Keratinocyte (primary cell): ENCODE results near the gene RPL32. TPM values are rescaled to one million over a fixed set of nuclear protein-coding genes. Genes with fewer than 3 reads are reported as not detected.

ENCODE experiments used
- DNase-seq: peaks from one replicate; pipeline ENCODE4 v3.0.0-alpha.2; 2011; ENCODE audit warnings: low read depth, missing footprints, low spot score
- FAIRE-seq: peaks from 2 replicates; lab custom pipeline; 2011; peaks lifted over from hg19 to GRCh38; lab: Jason Lieb, UNC
- H2AFZ ChIP-seq: 2 replicates; pipeline ENCODE4 v1.6.0; 2012; ENCODE audit warnings: low read length, control low read depth, inconsistent platforms; ENCODE audit not compliant: control insufficient read depth
- H3K27ac ChIP-seq: 2 replicates; pipeline ENCODE4 v1.5.1; 2011; ENCODE audit warnings: low read length; ENCODE audit not compliant: control insufficient read depth, insufficient read depth
- H3K27me3 ChIP-seq: 3 replicates; pipeline ENCODE4 v1.6.0; 2011; ENCODE audit warnings: low read length; ENCODE audit not compliant: control insufficient read depth, insufficient read depth; ENCODE audit errors: extremely low read depth
- H3K36me3 ChIP-seq, 2 experiments: 2 replicates in 1 of 2; 3 replicates in 1 of 2; pipeline ENCODE4 v1.5.1; 2011; ENCODE audit warnings: low read length in 2 of 2, mild to moderate bottlenecking in 1 of 2; ENCODE audit not compliant: control insufficient read depth in 2 of 2, insufficient read depth in 2 of 2; ENCODE audit errors: extremely low read depth in 1 of 2
- H3K4me1 ChIP-seq: 3 replicates; pipeline ENCODE4 v1.5.1; 2011; ENCODE audit warnings: low read length; ENCODE audit not compliant: control insufficient read depth, insufficient read depth; ENCODE audit errors: extremely low read depth
- H3K4me2 ChIP-seq: 3 replicates; pipeline ENCODE4 v1.6.0; 2011; ENCODE audit warnings: low read depth, low read length; ENCODE audit not compliant: control insufficient read depth, insufficient read depth; ENCODE audit errors: extremely low read depth
- H3K4me3 ChIP-seq, 3 experiments: fragments of 200-600 bp in 1 of 3; sonication (generic) in 1 of 3; 2 replicates in 2 of 3; 3 replicates in 1 of 3; pipeline ENCODE4 v1.5.1; 2011 to 2016; ENCODE audit warnings: low read length in 3 of 3, mild to moderate bottlenecking in 3 of 3, control low read depth in 2 of 3, inconsistent platforms in 1 of 3, low read depth in 1 of 3, mixed read lengths in 1 of 3, mixed run types in 1 of 3, moderate library complexity in 1 of 3; ENCODE audit not compliant: control insufficient read depth in 2 of 3, insufficient read depth in 2 of 3; ENCODE audit errors: extremely low read depth in 1 of 3
- H3K79me2 ChIP-seq: 2 replicates; pipeline ENCODE4 v1.6.0; 2012; ENCODE audit warnings: low read length; ENCODE audit not compliant: control insufficient read depth, insufficient read depth
- H3K9ac ChIP-seq: 3 replicates; pipeline ENCODE4 v1.6.0; 2011; ENCODE audit warnings: low read length; ENCODE audit not compliant: control insufficient read depth, insufficient read depth; ENCODE audit errors: extremely low read depth
- H3K9me1 ChIP-seq: 3 replicates; pipeline ENCODE4 v1.6.0; 2011; ENCODE audit warnings: low read length; ENCODE audit not compliant: control insufficient read depth, insufficient read depth; ENCODE audit errors: extremely low read depth
- H3K9me3 ChIP-seq: 2 replicates; pipeline ENCODE4 v1.5.1; 2012; ENCODE audit warnings: low read depth, low read length; ENCODE audit not compliant: control insufficient read depth
- H4K20me1 ChIP-seq: 3 replicates; pipeline ENCODE4 v1.6.0; 2011; ENCODE audit warnings: low read length; ENCODE audit not compliant: control insufficient read depth, insufficient read depth; ENCODE audit errors: extremely low read depth
- EZH2 ChIP-seq: IDR thresholded peaks from one replicate; pipeline ENCODE4 v1.6.1; 2012; ENCODE audit warnings: inconsistent platforms, mild to moderate bottlenecking, low read length, moderate library complexity
- dilution Hi-C: fragments of 300-500 bp; cut with MboI; formaldehyde crosslinking; loops from one replicate; pipeline ENCODE4 v1.7.0; 2020; ENCODE audit warnings: low sequenced_read_pairs; ENCODE audit not compliant: extremely low pct_ligation_motif_present
- polyA plus RNA-seq, 5 experiments: library from polyadenylated mRNA; depleted of rRNA in 3 of 5; stranded (reverse) in 3 of 5; stranded (forward) in 1 of 5; unstranded in 1 of 5; fragments of >200 nt; gene quantifications; 1 replicate in 1 of 5; 2 replicates in 3 of 5; 3 replicates in 1 of 5; pipeline versions ENCODE4 v1.2.1 to v1.2.3, GENCODE V29; 2011 to 2012; ENCODE audit warnings: missing spikeins in 2 of 5, low read depth in 1 of 5, low replicate concordance in 1 of 5
- small RNA-seq, 3 experiments: library from RNA; depleted of rRNA; stranded (forward); fragments of <200 nt; gene quantifications; one replicate each; pipeline ENCODE3, GENCODE V24; 2012; ENCODE audit warnings: low read depth in 3 of 3, low replicate concordance in 1 of 3; ENCODE audit not compliant: insufficient read length in 3 of 3
- TF ChIP-seq, protein P1 (sequence below), 3 experiments: IDR thresholded peaks in 1 of 3; conservative IDR thresholded peaks in 1 of 3; optimal IDR thresholded peaks in 1 of 3; 2 replicates in 2 of 3; 3 replicates in 1 of 3; pipeline versions ENCODE3 to v1.5.1; 2011; ENCODE audit warnings: low read length in 3 of 3, mild to moderate bottlenecking in 3 of 3, moderate library complexity in 2 of 3, control low read depth in 1 of 3, inconsistent platforms in 1 of 3; ENCODE audit not compliant: insufficient read depth in 2 of 3; ENCODE audit errors: extremely low read depth in 1 of 3

The RPL32 gene
- polyA plus RNA-seq, 1 donor (not counting 4 experiments of a cell fraction or from before 2014, with no cell fraction given), result 2,534 TPM

DNA sequence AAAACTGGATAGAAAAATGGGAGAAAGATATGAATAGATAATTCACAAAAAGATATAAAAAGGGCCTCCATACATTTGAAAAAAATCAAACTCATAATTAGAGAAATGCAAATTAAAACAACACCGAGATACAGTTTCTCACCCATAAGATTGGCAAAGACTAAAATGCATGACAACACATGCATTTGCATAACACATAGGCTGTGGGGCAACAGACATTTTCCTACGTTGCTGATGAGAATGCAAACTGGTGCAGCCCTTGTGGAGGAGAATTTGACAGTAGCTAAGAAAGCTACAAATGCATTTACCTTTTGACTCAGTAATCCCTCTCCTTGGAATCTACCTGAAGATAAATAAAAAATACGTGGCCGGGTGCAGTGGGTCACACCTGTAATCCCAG is 56.3 kb downstream of the RPL32 start:
- H2AFZ ChIP-seq, result no peak overlapping the region
- H3K4me2 ChIP-seq, result no peak overlapping the region
- no peaks in the 10 kb centered on the region for H4K20me1 ChIP-seq
- no peaks in the 10 kb centered on the region for H3K27me3 ChIP-seq
- FAIRE-seq (no peak), DNase-seq (no peak)
- no peaks in the 10 kb centered on the region for H3K9me3 ChIP-seq
- no peak for TF ChIP-seq EZH2
- TF ChIP-seq, protein P1, sequence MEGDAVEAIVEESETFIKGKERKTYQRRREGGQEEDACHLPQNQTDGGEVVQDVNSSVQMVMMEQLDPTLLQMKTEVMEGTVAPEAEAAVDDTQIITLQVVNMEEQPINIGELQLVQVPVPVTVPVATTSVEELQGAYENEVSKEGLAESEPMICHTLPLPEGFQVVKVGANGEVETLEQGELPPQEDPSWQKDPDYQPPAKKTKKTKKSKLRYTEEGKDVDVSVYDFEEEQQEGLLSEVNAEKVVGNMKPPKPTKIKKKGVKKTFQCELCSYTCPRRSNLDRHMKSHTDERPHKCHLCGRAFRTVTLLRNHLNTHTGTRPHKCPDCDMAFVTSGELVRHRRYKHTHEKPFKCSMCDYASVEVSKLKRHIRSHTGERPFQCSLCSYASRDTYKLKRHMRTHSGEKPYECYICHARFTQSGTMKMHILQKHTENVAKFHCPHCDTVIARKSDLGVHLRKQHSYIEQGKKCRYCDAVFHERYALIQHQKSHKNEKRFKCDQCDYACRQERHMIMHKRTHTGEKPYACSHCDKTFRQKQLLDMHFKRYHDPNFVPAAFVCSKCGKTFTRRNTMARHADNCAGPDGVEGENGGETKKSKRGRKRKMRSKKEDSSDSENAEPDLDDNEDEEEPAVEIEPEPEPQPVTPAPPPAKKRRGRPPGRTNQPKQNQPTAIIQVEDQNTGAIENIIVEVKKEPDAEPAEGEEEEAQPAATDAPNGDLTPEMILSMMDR (optimal IDR thresholded peaks at IDR 0.05 in 1 of 3, IDR thresholded peaks at IDR 0.05 in 1 of 3, conservative IDR thresholded peaks at IDR 0.05 in 1 of 3; ENCODE audit: extremely low read depth in 1 of 3, insufficient read depth in 2 of 3, low read length in 3 of 3), result no peak
- no peak overlapping the region for H3K9ac ChIP-seq
- H3K79me2 ChIP-seq, result no peaks in the 10 kb centered on the region
- no peaks in the 10 kb centered on the region for H3K36me3 ChIP-seq
- dilution Hi-C loops, result no loop called here
- no peaks in the 10 kb centered on the region for H3K9me1 ChIP-seq
- H3K4me3 ChIP-seq, result no peak overlapping the region
- no peaks in the 10 kb centered on the region for H3K4me1 ChIP-seq
- no peak overlapping the region for H3K27ac ChIP-seq

Small RNA genes lying within 50 kb of the gene (small RNA-seq; reads per million reads assigned to genes)
- 0 reads per million in 3 experiments for gene AC034198.1

Other genes starting within 250 kb of the RPL32 start
- 68.3 to 92.4 TPM (median 80.1 TPM) in 3 replicates for gene RAF1, start 177.4 kb downstream of the RPL32 start, polyA plus RNA-seq
- gene TMEM40, start 82.3 kb downstream of the RPL32 start, polyA plus RNA-seq, result 240 to 475 TPM (median 311 TPM) in 3 replicates
- 0.05 to 0.09 TPM (median 0.07 TPM) in 3 replicates for gene CAND2, start 44.9 kb downstream of the RPL32 start, polyA plus RNA-seq
- 2.8 to 4.7 TPM (median 2.8 TPM) in 3 replicates for gene IQSEC1, start 231.9 kb upstream of the RPL32 start, polyA plus RNA-seq